Vagina (tissue), 2 donors: ENCODE data around the gene SPAG6. TPM values are rescaled to one million over a fixed set of nuclear protein-coding genes. Genes with fewer than 3 reads are reported as not detected.

Experiments used
- DNase-seq, 2 donors: peaks; one replicate each; pipeline ENCODE4 v3.0.0-alpha.2; 2017; ENCODE audit errors: extremely low spot score in 2 of 2
- H3K27ac ChIP-seq: fragments of 200-600 bp; sonication (generic); one replicate; pipeline ENCODE4 v1.5.1; 2019
- H3K27me3 ChIP-seq: fragments of 200-600 bp; sonication (generic); one replicate; pipeline ENCODE4 v1.5.1; 2019
- H3K36me3 ChIP-seq, 2 donors: fragments of 200-600 bp; sonication (generic); one replicate each; pipeline ENCODE4 v1.5.1; 2017 to 2019
- H3K4me1 ChIP-seq: fragments of 200-600 bp; sonication (generic); one replicate; pipeline ENCODE4 v1.5.1; 2019
- H3K4me3 ChIP-seq, 2 donors: fragments of 200-600 bp; sonication (generic); 1 replicate in 1 of 2; 2 replicates in 1 of 2; pipeline ENCODE4 v1.5.1; 2016 to 2019
- H3K9me3 ChIP-seq: fragments of 200-600 bp; sonication (generic); one replicate; pipeline ENCODE4 v1.5.1; 2019
- POLR2A ChIP-seq, 2 donors: fragments of 450-650 bp; IDR thresholded peaks; one replicate each; pipeline ENCODE4 v1.6.1; 2017; ENCODE audit warnings: antibody characterized with exemption in 2 of 2, mild to moderate bottlenecking in 2 of 2, moderate library complexity in 2 of 2
- POLR2AphosphoS5 ChIP-seq, 2 donors: sonication (generic); formaldehyde crosslinking; IDR thresholded peaks; one replicate each; pipeline ENCODE4 v1.9.0; 2017; ENCODE audit warnings: antibody characterized with exemption in 2 of 2, mild to moderate bottlenecking in 2 of 2, low read depth in 1 of 2; ENCODE audit not compliant: insufficient read depth in 1 of 2
- intact Hi-C: fragments of 100-400 bp; cut with DNase I; formaldehyde crosslinking; loops from one replicate; pipeline ENCODE4 v1.15.1; 2023
- total RNA-seq: library from RNA; depleted of rRNA; stranded (reverse); fragments of >200 nt; gene quantifications from one replicate; pipeline ENCODE4 v1.2.3, GENCODE V29; 2016
- TF ChIP-seq, protein P1 (sequence below), 3 experiments: fragments of 450-650 bp in 2 of 3; fragments of 200-600 bp in 1 of 3; sonication (generic) in 1 of 3; IDR thresholded peaks; one replicate each; pipeline ENCODE4 v1.5.1; 2017 to 2019; ENCODE audit warnings: antibody characterized with exemption in 3 of 3, mild to moderate bottlenecking in 2 of 3, moderate library complexity in 2 of 3

SPAG6 gene
- total RNA-seq, 1 donor from 2014 or later = not detected

DNA sequence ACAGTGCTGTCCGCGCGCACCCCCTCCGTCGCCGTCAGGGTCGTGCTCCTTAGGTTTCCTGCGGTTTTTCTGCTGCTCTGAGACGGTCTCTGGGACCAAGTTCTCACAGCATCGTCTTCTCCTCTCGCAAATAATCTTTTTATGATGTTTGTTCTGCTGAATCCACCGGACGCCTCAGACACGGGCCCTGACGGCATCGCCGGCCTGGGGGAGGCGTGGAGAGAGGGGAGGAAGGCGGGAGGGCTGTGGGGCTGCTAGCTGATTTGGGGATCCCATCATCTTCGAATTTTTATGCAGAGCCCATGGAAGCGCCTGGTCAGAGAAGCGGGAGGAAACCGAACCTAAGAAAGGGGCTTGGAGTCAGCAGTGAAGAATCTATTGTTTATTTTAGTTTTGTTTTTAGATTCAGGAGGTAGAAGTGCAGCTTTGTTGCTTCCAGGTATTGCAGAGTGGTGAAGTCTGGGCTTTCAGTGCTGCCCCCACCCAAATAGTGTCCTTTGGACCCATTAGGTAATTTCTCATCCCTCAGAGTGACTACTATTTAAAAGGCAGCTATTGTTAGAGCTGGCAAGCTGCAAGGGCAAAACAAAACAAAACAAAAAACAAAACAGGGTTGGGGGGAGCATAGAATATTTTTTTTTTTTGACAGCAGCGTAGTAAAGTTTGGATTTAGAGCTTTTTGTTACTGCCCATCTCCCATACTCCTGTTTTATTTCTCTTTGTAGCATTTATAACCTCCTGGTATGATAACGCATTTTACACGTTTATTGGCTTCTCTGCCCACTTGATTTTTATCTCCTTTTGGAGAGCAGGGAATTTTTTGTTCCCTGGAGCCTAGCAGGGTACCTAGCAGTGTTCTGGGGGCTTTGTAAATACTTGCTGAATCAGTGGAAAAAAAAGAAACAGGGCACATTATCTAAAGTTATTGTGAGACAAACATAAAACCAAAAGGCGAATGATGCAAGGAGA is 92.6 kb downstream of the SPAG6 start:
- no peak for DNase-seq
- intact Hi-C loops = loop anchor here (5.0 to 10.0 kb wide), 2 partner anchors 93 to 436 kb away; partner anchors contain the start of genes DNAJC1 and SPAG6

DNA sequence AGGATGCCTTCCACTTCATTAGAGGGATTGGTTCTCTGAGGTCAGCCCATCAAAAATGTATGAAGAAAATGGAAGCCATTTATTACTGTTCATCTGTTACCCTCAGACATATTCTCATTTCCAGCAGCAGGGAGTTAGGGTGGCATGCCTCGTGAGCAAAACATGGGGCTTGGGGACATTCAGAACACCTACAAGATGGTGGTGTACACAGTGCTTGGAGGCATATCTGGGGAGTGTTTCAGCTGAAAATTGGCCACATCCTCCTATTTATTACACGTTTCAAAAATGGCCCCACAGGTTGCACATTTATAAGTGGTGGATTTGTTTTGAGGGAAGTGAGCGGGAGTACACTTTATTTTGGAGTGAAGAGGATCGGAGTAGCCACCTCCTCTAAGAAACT is 93.4 kb downstream of the SPAG6 start:
- Histone ChIP-seq H3K4me1 (peaks cover 29% of the 10 kb centered on the region), H3K36me3 (no peaks in the 10 kb centered on the region), H3K9me3 (no peaks in the 10 kb centered on the region), H3K27ac (peak overlapping the region; percentile 90), H3K27me3 (no peaks in the 10 kb centered on the region), H3K4me3 (peak overlapping the region in 1 of 2 donors; percentile 67)
- no peak for TF ChIP-seq POLR2AphosphoS5 (IDR thresholded peaks at IDR 0.05; ENCODE audit: insufficient read depth in 1 of 2, low read depth in 1 of 2)
- TF ChIP-seq POLR2A (IDR thresholded peaks at IDR 0.05) = no peak
- TF ChIP-seq, protein P1, sequence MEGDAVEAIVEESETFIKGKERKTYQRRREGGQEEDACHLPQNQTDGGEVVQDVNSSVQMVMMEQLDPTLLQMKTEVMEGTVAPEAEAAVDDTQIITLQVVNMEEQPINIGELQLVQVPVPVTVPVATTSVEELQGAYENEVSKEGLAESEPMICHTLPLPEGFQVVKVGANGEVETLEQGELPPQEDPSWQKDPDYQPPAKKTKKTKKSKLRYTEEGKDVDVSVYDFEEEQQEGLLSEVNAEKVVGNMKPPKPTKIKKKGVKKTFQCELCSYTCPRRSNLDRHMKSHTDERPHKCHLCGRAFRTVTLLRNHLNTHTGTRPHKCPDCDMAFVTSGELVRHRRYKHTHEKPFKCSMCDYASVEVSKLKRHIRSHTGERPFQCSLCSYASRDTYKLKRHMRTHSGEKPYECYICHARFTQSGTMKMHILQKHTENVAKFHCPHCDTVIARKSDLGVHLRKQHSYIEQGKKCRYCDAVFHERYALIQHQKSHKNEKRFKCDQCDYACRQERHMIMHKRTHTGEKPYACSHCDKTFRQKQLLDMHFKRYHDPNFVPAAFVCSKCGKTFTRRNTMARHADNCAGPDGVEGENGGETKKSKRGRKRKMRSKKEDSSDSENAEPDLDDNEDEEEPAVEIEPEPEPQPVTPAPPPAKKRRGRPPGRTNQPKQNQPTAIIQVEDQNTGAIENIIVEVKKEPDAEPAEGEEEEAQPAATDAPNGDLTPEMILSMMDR (IDR thresholded peaks at IDR 0.05) = no peak
- DNase-seq = no peak
- intact Hi-C loops = loop anchor here (5.0 to 10.0 kb wide), 2 partner anchors 94 to 436 kb away; partner anchors contain the start of genes DNAJC1 and SPAG6

More for the DNA sequence above, 92.6 kb downstream of the SPAG6 start:
- Histone ChIP-seq H3K36me3 (no peaks in the 10 kb centered on the region), H3K9me3 (no peaks in the 10 kb centered on the region), H3K4me1 (peaks cover 29% of the 10 kb centered on the region), H3K4me3 (peak overlapping the region; percentile 62 to 67), H3K27me3 (no peaks in the 10 kb centered on the region), H3K27ac (peak overlapping the region; percentile 90)
- TF ChIP-seq, protein P1 (IDR thresholded peaks at IDR 0.05) = no peak
- TF ChIP-seq POLR2AphosphoS5 (IDR thresholded peaks at IDR 0.05; ENCODE audit: insufficient read depth in 1 of 2, low read depth in 1 of 2) (no peak), POLR2A (IDR thresholded peaks at IDR 0.05) (no peak)

DNA sequence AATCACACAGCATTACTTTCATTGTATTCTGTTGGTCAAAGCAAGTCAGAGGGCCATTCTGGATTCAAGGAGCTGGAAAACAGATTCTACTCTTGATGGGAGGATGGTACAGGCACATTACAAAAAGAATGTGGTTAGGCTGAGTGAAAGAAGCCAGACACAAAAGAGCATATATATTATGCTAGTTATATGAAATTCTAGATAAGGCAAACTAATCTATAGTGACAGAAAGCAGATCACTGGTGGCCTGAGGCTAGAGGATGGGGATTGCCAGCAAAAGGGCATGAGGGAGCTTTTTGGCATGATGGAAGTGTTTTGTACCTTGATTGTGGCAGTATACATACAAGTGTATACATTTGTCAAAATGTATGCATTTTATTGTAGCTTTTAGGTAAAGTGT is 96.8 kb downstream of the SPAG6 start:
- intact Hi-C loops = no loop called here
- no peak for TF ChIP-seq POLR2AphosphoS5 (IDR thresholded peaks at IDR 0.05; ENCODE audit: insufficient read depth in 1 of 2, low read depth in 1 of 2)
- TF ChIP-seq, protein P1 (IDR thresholded peaks at IDR 0.05) = no peak
- TF ChIP-seq POLR2A (IDR thresholded peaks at IDR 0.05) = no peak
- Histone ChIP-seq H3K27me3 (no peaks in the 10 kb centered on the region), H3K9me3 (no peaks in the 10 kb centered on the region), H3K27ac (no peak overlapping the region), H3K4me1 (peaks cover 18% of the 10 kb centered on the region), H3K36me3 (no peaks in the 10 kb centered on the region), H3K4me3 (no peak overlapping the region)
- DNase-seq = no peak

DNA sequence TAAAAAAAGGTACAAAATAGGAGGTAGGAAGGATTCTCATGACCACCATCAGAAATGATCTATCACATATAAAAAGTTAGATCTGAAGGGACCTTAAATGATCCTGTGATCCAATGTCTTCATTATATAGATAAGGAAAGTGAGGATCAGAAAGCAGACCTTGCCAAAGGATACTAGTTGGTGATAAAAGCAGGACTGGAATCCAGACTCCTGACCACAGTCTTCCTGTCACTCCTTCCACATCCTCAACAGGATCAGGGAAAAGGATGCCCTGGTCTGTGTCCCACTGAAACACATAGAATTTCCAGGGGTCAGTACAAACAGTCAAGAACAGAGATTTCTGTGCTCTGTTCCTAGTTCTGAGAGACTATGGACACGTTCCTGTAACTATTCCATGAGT is 97.2 kb downstream of the SPAG6 start:
- DNase-seq = no peak
- Histone ChIP-seq H3K4me3 (no peak overlapping the region), H3K36me3 (no peaks in the 10 kb centered on the region), H3K27me3 (no peaks in the 10 kb centered on the region), H3K9me3 (no peaks in the 10 kb centered on the region), H3K4me1 (peaks cover 18% of the 10 kb centered on the region), H3K27ac (no peak overlapping the region)
- intact Hi-C loops = no loop called here
- TF ChIP-seq POLR2AphosphoS5 (IDR thresholded peaks at IDR 0.05; ENCODE audit: insufficient read depth in 1 of 2, low read depth in 1 of 2) (no peak), POLR2A (IDR thresholded peaks at IDR 0.05) (no peak)
- TF ChIP-seq, protein P1 (IDR thresholded peaks at IDR 0.05) = no peak
